ENCODE data around the gene ASXL2. TPM values are rescaled to one million over a fixed set of nuclear protein-coding genes. Genes with fewer than 3 reads are reported as not detected.

The ASXL2 gene
- total RNA-seq, 1 donor from 2014 or later: 38.4 TPM

GRCh38 chr2:25809646-25810045 lies 68.6 kb downstream of the ASXL2 start:
- Mint-ChIP-seq H3K36me3 (ENCODE audit: low read depth) (peaks cover 36% of the 10 kb centered on the region), H3K27ac (no peak overlapping the region), H3K27me3 (no peaks in the 10 kb centered on the region), H3K4me3 (no peak overlapping the region), H3K4me1 (peaks cover 21% of the 10 kb centered on the region), H3K9me3 (no peaks in the 10 kb centered on the region)
- POLR2A ChIA-PET: no interaction called here
- TF ChIP-seq, protein P1, sequence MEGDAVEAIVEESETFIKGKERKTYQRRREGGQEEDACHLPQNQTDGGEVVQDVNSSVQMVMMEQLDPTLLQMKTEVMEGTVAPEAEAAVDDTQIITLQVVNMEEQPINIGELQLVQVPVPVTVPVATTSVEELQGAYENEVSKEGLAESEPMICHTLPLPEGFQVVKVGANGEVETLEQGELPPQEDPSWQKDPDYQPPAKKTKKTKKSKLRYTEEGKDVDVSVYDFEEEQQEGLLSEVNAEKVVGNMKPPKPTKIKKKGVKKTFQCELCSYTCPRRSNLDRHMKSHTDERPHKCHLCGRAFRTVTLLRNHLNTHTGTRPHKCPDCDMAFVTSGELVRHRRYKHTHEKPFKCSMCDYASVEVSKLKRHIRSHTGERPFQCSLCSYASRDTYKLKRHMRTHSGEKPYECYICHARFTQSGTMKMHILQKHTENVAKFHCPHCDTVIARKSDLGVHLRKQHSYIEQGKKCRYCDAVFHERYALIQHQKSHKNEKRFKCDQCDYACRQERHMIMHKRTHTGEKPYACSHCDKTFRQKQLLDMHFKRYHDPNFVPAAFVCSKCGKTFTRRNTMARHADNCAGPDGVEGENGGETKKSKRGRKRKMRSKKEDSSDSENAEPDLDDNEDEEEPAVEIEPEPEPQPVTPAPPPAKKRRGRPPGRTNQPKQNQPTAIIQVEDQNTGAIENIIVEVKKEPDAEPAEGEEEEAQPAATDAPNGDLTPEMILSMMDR (IDR thresholded peaks at IDR 0.05): no peak
- no peak for ATAC-seq (ENCODE audit: low read depth)
- intact Hi-C loops (cut with micrococcal nuclease): no loop called here
- no peak for DNase-seq
- CTCF ChIA-PET: no interaction called here

DNA sequence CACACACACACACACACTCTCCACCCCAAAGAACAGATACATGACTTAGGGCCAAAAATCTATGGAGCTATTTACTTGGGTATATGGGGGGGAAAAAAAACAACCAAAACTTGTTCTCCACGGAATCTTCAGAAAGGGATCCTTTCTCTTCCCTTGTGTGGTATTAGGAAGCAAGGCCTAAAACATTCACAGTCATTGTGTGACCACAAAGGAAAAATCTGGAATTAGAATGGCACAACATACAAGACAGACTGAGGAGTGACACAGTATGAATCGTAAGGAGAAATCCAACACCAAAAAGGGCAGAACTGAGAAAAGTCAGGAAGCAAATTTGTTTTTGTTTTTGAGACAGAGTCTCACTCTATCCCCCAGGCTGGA lies 70.3 kb downstream of the ASXL2 start:
- no peaks in the 10 kb centered on the region for H3K27me3 Mint-ChIP-seq
- POLR2A ChIA-PET: no interaction called here
- DNase-seq (no peak), ATAC-seq (ENCODE audit: low read depth) (no peak)
- intact Hi-C loops (cut with micrococcal nuclease): no loop called here
- no peak overlapping the region for H3K4me3 Mint-ChIP-seq
- no peaks in the 10 kb centered on the region for H3K9me3 Mint-ChIP-seq
- H3K27ac Mint-ChIP-seq: no peak overlapping the region
- H3K4me1 Mint-ChIP-seq: peaks cover 18% of the 10 kb centered on the region
- H3K36me3 Mint-ChIP-seq (ENCODE audit: low read depth): peaks cover 52% of the 10 kb centered on the region
- TF ChIP-seq, protein P1 (IDR thresholded peaks at IDR 0.05): no peak
- CTCF ChIA-PET: no interaction called here

DNA sequence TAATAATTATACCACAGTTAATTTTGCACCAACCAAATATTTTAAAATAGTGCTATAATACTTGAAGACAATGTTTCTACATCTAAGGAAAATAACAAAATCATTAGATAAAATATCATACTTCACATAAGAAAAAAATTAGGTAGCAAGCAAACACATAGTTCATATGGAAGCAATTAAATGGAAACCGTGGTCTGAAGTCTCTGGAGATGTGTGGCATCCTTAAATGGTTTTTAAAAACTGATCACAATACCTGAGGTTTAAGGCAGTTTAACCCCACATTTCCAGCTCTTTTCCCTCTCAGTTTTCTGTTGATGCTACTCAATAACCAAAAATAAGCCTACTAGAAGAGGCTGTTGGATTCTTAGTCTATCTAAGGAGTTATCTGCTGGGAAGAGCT lies 71.3 kb downstream of the ASXL2 start:
- no peak overlapping the region for H3K27ac Mint-ChIP-seq
- no peak overlapping the region for H3K4me3 Mint-ChIP-seq
- peaks cover 57% of the 10 kb centered on the region for H3K36me3 Mint-ChIP-seq (ENCODE audit: low read depth)
- ATAC-seq (ENCODE audit: low read depth) (no peak), DNase-seq (no peak)
- CTCF ChIA-PET: no interaction called here
- peaks cover 11% of the 10 kb centered on the region for H3K4me1 Mint-ChIP-seq
- TF ChIP-seq, protein P1 (IDR thresholded peaks at IDR 0.05): no peak
- POLR2A ChIA-PET: no interaction called here
- intact Hi-C loops (cut with micrococcal nuclease): no loop called here
- no peaks in the 10 kb centered on the region for H3K9me3 Mint-ChIP-seq
- H3K27me3 Mint-ChIP-seq: no peaks in the 10 kb centered on the region

DNA sequence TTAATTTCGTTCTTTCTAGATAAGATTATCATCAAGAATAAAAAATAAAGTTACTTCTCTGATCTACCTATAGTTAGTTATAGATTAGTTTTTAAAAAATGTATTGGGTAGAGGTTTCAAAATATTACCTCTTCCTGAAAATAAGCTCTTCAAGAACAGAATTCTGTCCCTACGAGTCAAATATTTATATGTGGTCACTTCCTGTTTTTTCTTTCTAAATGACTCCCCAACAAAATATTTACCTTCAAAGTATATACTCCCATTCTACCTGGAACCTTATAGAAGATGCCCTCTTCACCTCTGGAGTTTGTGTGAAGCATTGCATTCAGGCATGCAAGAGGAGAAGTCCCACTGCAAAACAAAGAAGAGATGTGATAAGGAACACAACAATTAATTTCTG lies 72.3 kb downstream of the ASXL2 start:
- intact Hi-C loops (cut with micrococcal nuclease): no loop called here
- DNase-seq: no peak
- TF ChIP-seq, protein P1 (IDR thresholded peaks at IDR 0.05): no peak
- Mint-ChIP-seq H3K9me3 (no peaks in the 10 kb centered on the region), H3K27ac (no peak overlapping the region), H3K4me1 (peaks cover 11% of the 10 kb centered on the region), H3K27me3 (no peaks in the 10 kb centered on the region), H3K4me3 (no peak overlapping the region), H3K36me3 (ENCODE audit: low read depth) (peaks cover 63% of the 10 kb centered on the region)
- ChIA-PET CTCF (no interaction called here), POLR2A (no interaction called here)
- no peak for ATAC-seq (ENCODE audit: low read depth)

- TF ChIP-seq, protein P1 (IDR thresholded peaks at IDR 0.05): no peak
- ChIA-PET POLR2A (no interaction called here), CTCF (no interaction called here)
- Mint-ChIP-seq H3K27me3 (no peaks in the 10 kb centered on the region), H3K27ac (no peak overlapping the region), H3K4me3 (no peak overlapping the region), H3K4me1 (peaks cover 7% of the 10 kb centered on the region), H3K36me3 (ENCODE audit: low read depth) (peaks cover 56% of the 10 kb centered on the region), H3K9me3 (no peaks in the 10 kb centered on the region)
- intact Hi-C loops (cut with micrococcal nuclease): no loop called here
- DNase-seq (no peak), ATAC-seq (ENCODE audit: low read depth) (no peak)
These were observed 73.9 kb downstream of the ASXL2 start for GRCh38 chr2:25804338-25804737.

All from activated B cell treated with CpG ODN at 0.5 μM for 24 hours (primary cell).